Transverse colon (tissue), 4 donors: ENCODE measurements around the gene MCRIP2. TPM values are rescaled to one million over a fixed set of nuclear protein-coding genes. Genes with fewer than 3 reads are reported as not detected.
A peak's percentile ranks its signal among the peaks of the same experiment; 100 is the strongest.

Source experiments
- DNase-seq: peaks from one replicate; pipeline ENCODE4 v3.0.0-alpha.2; 2019
- H3K27ac ChIP-seq, 4 donors: fragments of 200-600 bp; sonication (generic); 2 replicates each; pipeline ENCODE4 v1.5.1; 2016 to 2018; ENCODE audit warnings: inconsistent platforms in 4 of 4
- H3K27me3 ChIP-seq: fragments of 200-600 bp; sonication (generic); 2 replicates; pipeline ENCODE4 v1.5.1; 2017; ENCODE audit warnings: inconsistent platforms
- H3K36me3 ChIP-seq, 4 donors: fragments of 200-600 bp; sonication (generic); 2 replicates each; pipeline ENCODE4 v1.5.1; 2017 to 2019; ENCODE audit warnings: inconsistent platforms in 4 of 4
- H3K4me1 ChIP-seq, 4 donors: fragments of 200-600 bp; sonication (generic); 2 replicates each; pipeline ENCODE4 v1.5.1; 2017 to 2020; ENCODE audit warnings: inconsistent platforms in 4 of 4
- H3K4me3 ChIP-seq, 4 donors: fragments of 200-600 bp; sonication (generic); 1 replicate in 1 of 4; 2 replicates in 3 of 4; pipeline versions ENCODE4 v1.5.1 to v1.6.1; 2017 to 2019; ENCODE audit warnings: inconsistent platforms in 4 of 4
- H3K9me3 ChIP-seq, 2 donors: fragments of 200-600 bp; sonication (generic); 2 replicates each; pipeline ENCODE4 v1.5.1; 2017 to 2019; ENCODE audit warnings: inconsistent platforms in 2 of 2
- EP300 ChIP-seq: sonication (generic); formaldehyde crosslinking; IDR thresholded peaks from one replicate; pipeline ENCODE4 v1.6.1; 2017; ENCODE audit warnings: antibody characterized with exemption, low read depth
- POLR2A ChIP-seq: fragments of 450-650 bp; IDR thresholded peaks from one replicate; pipeline ENCODE4 v1.6.1; 2016; ENCODE audit warnings: antibody characterized with exemption, mild to moderate bottlenecking, moderate library complexity
- POLR2AphosphoS5 ChIP-seq, 3 donors: sonication (generic); formaldehyde crosslinking; IDR thresholded peaks; one replicate each; pipeline ENCODE4 v1.6.1; 2016; ENCODE audit warnings: antibody characterized with exemption in 3 of 3
- WGBS, 2 donors: methylation state at CpG; one replicate each; pipeline ENCODE4 v1.1.5; 2018; ENCODE audit warnings: low coverage in 1 of 2; 5-methylcytosine and 5-hydroxymethylcytosine counted together
- in situ Hi-C, 4 donors: fragments of 200-750 bp; cut with MboI; loops; one replicate each; pipeline versions ENCODE4 v1.15.0 to v1.15.1; 2017; ENCODE audit warnings: low sequenced_read_pairs in 3 of 4, low pct_ligation_motif_present in 1 of 4, low pct_unique_long_range_greater_than_20kb in 1 of 4
- intact Hi-C: fragments of 100-400 bp; cut with DNase I; formaldehyde crosslinking; loops from one replicate; pipeline ENCODE4 v1.15.1; 2023; ENCODE audit warnings: low total_unique reads
- total RNA-seq, 4 donors: library from RNA; depleted of rRNA; stranded (reverse); fragments of >200 nt; gene quantifications; one replicate each; pipeline ENCODE4 v1.1.0, GENCODE V29; 2016
- TF ChIP-seq, protein P1 (sequence below), 5 experiments: fragments of 200-600 bp in 3 of 5; fragments of 450-650 bp in 2 of 5; sonication (generic) in 3 of 5; IDR thresholded peaks; 1 replicate in 2 of 5; 2 replicates in 3 of 5; pipeline ENCODE4 v1.5.1; 2016 to 2017; ENCODE audit warnings: antibody characterized with exemption in 5 of 5, inconsistent platforms in 3 of 5, mild to moderate bottlenecking in 2 of 5, moderate library complexity in 1 of 5

The MCRIP2 gene
- total RNA-seq, 4 donors from 2014 or later, result 158 to 267 (median 211) TPM

DNA sequence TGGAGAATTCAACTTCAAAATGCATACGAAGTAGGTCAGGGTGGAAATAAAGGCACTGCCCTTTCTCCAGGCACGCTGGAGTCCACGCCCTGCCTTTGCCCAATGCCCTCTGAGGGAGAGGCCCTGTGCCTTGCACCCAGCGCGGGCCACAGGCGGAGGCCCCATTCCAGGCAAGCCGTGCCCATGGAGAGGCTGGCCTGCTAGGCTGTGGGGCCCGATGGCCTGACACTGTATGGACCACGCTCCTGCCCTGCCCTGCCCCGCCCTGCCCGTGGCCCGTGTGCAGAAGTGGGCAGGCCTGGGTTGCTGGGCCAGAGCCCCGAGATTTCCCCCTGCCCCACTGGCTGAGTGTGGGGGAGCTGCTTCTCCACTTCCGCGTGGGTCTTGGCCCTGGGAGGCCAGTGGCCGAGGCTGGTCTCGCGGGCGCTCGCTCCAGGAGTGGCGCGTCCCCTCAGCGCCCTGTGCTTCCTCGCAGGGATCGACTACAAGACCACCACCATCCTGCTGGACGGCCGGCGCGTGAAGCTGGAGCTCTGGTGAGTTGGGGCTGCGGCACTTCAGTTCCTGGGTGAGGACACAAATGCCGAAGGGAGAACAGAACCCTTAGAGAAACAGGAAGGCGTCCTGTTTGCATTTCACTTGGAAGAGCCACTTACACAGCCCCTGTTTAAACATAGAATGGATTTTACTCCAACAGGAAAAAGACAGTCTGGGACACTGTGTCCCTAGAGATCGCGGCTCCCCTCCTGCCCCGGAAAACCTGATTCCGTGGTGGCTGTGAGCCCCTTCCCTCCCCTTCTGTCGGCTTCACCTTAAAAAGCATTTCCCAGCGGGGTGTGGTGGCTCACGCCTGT is 24.7 kb upstream of the MCRIP2 start:
- Histone ChIP-seq H3K36me3 (no peaks in the 10 kb centered on the region), H3K9me3 (no peaks in the 10 kb centered on the region), H3K4me1 (peaks cover 0 to 20% (median 3%) of the 10 kb centered on the region in 4 donors), H3K27me3 (no peaks in the 10 kb centered on the region), H3K27ac (peak overlapping the region in 3 of 4 donors; percentile 52 to 55 (median 53)), H3K4me3 (no peak overlapping the region)
- in situ Hi-C loops (loop anchor here in 1 of 4 donors (25.0 kb wide), 1 partner anchor 105 kb away; no protein-coding TSS in a partner anchor), intact Hi-C loops (no loop called here)
- peak in 2 of 3 donors; percentile 42 to 45 for TF ChIP-seq POLR2AphosphoS5 (IDR thresholded peaks at IDR 0.05)
- TF ChIP-seq EP300, result no peak
- no peak for TF ChIP-seq POLR2A
- WGBS, 2 donors, result 88% methylated on average over 39 of the region's 39 CpGs; no CpG with 5 or more reads in 1 of the 2 donors
- DNase-seq, result peak; percentile 62

GRCh38 chr16:617855-618254 is 23.8 kb upstream of the MCRIP2 start:
- intact Hi-C loops, result no loop called here
- Histone ChIP-seq H3K27ac (no peak overlapping the region), H3K36me3 (no peaks in the 10 kb centered on the region), H3K4me1 (peaks cover 0 to 21% (median 3%) of the 10 kb centered on the region in 4 donors), H3K27me3 (no peaks in the 10 kb centered on the region), H3K4me3 (no peak overlapping the region), H3K9me3 (no peaks in the 10 kb centered on the region)
- DNase-seq, result no peak
- TF ChIP-seq, protein P1, sequence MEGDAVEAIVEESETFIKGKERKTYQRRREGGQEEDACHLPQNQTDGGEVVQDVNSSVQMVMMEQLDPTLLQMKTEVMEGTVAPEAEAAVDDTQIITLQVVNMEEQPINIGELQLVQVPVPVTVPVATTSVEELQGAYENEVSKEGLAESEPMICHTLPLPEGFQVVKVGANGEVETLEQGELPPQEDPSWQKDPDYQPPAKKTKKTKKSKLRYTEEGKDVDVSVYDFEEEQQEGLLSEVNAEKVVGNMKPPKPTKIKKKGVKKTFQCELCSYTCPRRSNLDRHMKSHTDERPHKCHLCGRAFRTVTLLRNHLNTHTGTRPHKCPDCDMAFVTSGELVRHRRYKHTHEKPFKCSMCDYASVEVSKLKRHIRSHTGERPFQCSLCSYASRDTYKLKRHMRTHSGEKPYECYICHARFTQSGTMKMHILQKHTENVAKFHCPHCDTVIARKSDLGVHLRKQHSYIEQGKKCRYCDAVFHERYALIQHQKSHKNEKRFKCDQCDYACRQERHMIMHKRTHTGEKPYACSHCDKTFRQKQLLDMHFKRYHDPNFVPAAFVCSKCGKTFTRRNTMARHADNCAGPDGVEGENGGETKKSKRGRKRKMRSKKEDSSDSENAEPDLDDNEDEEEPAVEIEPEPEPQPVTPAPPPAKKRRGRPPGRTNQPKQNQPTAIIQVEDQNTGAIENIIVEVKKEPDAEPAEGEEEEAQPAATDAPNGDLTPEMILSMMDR (IDR thresholded peaks at IDR 0.05), result no peak
- TF ChIP-seq POLR2A (no peak), EP300 (no peak), POLR2AphosphoS5 (IDR thresholded peaks at IDR 0.05) (no peak)
- in situ Hi-C loops, result loop anchor here in 1 of 4 donors (25.0 kb wide), 1 partner anchor 106 kb away; no protein-coding TSS in a partner anchor
- 90 to 91% methylated on average over 2 to 16 of the region's 16 CpGs for WGBS, 2 donors

DNA sequence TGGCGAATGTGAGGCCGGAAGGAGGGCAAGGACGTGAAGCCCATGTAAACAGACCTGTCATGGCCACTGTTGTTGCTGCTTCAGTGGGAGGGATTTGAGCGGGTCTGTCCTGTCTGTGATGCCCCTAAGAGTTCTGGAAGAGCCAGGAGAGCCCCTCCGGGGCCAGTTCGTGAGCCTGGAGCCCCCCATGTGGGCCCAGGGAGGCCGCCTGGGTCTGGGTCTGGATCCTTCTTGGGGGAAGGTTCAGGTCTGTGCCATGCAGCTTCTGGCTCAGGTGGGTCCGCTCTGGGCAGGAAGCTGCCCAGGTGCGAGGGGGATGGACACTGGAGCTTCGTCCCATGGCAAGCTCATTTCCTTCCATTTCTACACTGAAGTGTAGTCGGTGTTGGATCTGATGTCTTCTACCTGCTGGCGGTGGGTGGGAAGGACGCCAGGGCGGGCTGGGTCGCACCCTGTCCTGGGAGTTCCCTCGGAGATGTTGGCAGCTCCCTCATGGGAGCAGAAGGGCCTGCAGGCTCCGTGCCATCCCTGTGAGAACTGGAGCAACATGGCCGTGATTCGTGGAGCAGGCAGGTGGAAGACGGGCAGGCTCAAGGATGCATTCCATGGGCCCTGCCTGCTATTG is 22.0 kb upstream of the MCRIP2 start:
- 90 to 97% methylated on average over 4 to 20 of the region's 20 CpGs for WGBS, 2 donors
- Histone ChIP-seq H3K4me1 (peaks cover 0 to 21% (median 3%) of the 10 kb centered on the region in 4 donors), H3K36me3 (no peaks in the 10 kb centered on the region), H3K9me3 (no peaks in the 10 kb centered on the region), H3K27me3 (no peaks in the 10 kb centered on the region), H3K4me3 (no peak overlapping the region), H3K27ac (no peak overlapping the region)
- DNase-seq, result no peak
- no peak for TF ChIP-seq POLR2AphosphoS5 (IDR thresholded peaks at IDR 0.05)
- intact Hi-C loops (no loop called here), in situ Hi-C loops (loop anchor here in 1 of 4 donors (25.0 kb wide), 1 partner anchor 107 kb away; no protein-coding TSS in a partner anchor)

DNA sequence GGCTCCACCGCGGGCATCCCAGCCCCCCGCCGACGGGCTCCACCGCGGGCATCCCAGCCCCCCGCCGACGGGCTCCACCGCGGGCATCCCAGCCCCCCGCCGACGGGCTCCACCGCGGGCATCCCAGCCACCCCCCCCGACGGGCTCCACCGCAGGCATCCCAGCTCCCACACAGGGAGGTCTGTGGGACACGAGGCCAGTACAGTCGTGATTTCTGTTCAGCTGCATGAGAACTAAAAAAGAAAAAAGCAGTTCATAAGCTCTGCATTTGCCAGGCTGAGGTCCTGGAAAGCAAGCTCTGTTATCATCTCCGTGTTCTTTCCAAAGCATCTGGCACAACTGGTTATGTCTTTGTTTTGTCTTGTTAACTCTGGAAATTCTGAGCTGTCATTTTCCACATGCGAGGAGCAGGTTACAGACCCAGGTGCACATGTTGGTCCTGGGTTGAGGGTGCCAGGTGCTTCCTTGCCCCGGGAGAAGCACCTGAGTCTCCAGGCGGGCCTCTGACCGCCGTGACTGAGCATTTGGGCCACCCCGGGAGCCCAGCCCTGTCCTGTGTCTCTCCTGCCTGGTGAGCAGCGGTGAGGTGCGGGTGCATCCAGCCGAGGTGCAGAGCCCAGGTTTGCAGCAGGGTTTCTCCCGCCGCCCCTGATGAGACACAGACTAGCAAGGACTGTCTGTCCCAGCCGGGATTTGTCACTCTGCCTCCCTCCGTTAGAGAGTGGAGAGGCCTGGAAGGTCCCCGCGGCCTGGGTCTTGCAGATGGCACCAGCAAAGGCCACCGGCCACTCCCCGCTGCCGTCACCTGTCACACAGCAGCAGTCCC is 20.7 kb upstream of the MCRIP2 start:
- no peaks in the 10 kb centered on the region for H3K27me3 ChIP-seq
- H3K9me3 ChIP-seq, result no peaks in the 10 kb centered on the region
- intact Hi-C loops (no loop called here), in situ Hi-C loops (loop anchor here in 1 of 4 donors (25.0 kb wide), 1 partner anchor 109 kb away; no protein-coding TSS in a partner anchor)
- H3K4me1 ChIP-seq, result peaks cover 0 to 15% (median 3%) of the 10 kb centered on the region in 4 donors
- no peak for DNase-seq
- TF ChIP-seq, protein P1 (IDR thresholded peaks at IDR 0.05), result no peak
- TF ChIP-seq POLR2A (no peak), POLR2AphosphoS5 (IDR thresholded peaks at IDR 0.05) (no peak), EP300 (no peak)
- 57 to 91% methylated on average over 1 to 23 of the region's 41 CpGs for WGBS, 2 donors
- no peak overlapping the region for H3K27ac ChIP-seq
- no peaks in the 10 kb centered on the region for H3K36me3 ChIP-seq
- H3K4me3 ChIP-seq, result no peak overlapping the region
